Measurements from ENCODE around the gene LPP.

Gene LPP

DNA sequence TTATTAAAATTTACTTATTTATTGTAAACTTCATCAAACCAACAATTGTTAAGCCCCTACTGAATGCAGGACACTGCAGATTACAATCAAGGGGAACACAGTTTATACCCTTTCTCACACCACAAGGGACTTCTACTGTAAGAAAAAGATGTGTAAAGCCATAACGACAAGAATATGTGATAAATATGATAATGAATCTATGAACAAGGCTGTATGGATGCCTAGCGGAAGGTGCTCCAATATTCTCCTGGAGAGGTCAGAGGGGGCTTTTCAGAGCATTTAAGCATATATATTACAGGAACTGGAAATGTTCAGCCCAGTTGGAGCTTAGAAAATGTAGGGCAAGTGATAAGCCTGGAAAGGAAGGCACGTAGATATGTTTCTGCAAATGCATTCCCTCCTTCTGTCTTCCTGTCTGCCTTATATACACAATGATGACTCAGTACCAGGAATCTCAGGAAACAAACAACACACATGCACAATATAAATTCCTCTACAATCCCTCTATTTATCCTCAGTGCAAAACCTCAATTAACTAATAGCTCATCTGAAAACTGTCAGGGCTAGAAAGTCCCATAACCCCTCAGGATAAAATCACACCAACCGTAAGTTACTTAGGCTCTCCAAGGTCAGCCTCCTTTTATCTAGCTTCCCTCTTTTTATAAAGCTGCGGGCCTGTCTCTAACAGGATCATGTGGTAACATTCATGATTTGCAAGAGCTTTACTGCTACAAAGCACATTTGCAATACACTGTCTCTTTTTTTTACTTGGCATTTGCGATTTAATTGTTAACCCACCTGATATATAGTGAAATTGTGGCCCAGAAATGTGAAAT lies 393.1 kb downstream of the LPP start:
- Histone ChIP-seq H3K4me3 (ENCODE audit: severe bottlenecking) (no peak overlapping the region), H3K36me3 (ENCODE audit: low read depth) (no peaks in the 10 kb centered on the region), H3K27ac (ENCODE audit: poor library complexity, severe bottlenecking) (peak overlapping the region; percentile 54), H3K9me3 (ENCODE audit: severe bottlenecking) (no peaks in the 10 kb centered on the region), H3K27me3 (ENCODE audit: insufficient read depth, poor library complexity, severe bottlenecking) (no peaks in the 10 kb centered on the region), H3K4me1 (ENCODE audit: insufficient read depth, poor library complexity, severe bottlenecking) (peaks cover 13% of the 10 kb centered on the region)
- peak; percentile 94 for ATAC-seq (ENCODE audit: low read depth)
- TF ChIP-seq, protein P1, sequence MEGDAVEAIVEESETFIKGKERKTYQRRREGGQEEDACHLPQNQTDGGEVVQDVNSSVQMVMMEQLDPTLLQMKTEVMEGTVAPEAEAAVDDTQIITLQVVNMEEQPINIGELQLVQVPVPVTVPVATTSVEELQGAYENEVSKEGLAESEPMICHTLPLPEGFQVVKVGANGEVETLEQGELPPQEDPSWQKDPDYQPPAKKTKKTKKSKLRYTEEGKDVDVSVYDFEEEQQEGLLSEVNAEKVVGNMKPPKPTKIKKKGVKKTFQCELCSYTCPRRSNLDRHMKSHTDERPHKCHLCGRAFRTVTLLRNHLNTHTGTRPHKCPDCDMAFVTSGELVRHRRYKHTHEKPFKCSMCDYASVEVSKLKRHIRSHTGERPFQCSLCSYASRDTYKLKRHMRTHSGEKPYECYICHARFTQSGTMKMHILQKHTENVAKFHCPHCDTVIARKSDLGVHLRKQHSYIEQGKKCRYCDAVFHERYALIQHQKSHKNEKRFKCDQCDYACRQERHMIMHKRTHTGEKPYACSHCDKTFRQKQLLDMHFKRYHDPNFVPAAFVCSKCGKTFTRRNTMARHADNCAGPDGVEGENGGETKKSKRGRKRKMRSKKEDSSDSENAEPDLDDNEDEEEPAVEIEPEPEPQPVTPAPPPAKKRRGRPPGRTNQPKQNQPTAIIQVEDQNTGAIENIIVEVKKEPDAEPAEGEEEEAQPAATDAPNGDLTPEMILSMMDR (IDR thresholded peaks at IDR 0.05; ENCODE audit: poor library complexity, severe bottlenecking): no peak
- DNase-seq (ENCODE audit: low spot score): no peak

DNA sequence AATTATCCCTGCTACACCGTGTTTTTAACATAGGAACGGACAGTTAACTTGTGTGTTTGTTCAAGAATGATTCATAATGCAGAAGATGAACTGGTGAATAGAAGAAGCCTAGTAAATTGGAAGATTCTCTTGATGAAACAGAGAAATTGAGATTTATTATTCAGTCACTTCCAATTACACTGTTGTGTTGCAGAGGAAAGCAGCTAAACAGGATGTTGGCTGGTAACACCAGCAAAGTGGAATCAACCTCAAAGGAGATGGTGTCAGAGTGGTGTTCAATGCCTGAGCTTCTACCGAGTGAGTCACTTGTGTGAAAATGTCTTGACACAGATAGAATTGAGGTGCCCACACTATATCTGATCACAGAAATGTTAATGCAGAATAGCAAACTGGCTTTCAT lies 399.6 kb downstream of the LPP start:
- H3K27ac ChIP-seq (ENCODE audit: poor library complexity, severe bottlenecking): no peak overlapping the region
- H3K27me3 ChIP-seq (ENCODE audit: insufficient read depth, poor library complexity, severe bottlenecking): no peaks in the 10 kb centered on the region

DNA sequence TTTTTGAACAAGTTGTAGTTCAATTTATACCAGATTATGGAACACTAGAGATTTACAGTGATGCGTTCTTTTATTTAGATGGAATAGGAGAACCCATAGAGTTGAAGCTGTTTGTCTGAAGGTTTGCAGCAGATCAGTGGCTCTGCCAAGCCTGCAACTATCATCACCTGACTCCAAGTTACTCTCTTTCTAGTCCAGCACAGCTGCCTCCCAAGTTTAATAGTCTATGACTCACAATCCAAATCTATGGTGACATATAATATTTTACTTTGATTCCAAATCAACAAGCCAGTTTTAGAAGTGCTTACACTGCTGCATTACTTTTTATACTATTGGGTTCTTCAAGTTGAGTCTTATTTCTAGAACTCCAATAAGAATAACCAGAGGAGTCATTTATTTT lies 400.4 kb downstream of the LPP start:
- Histone ChIP-seq H3K9me3 (ENCODE audit: severe bottlenecking) (no peaks in the 10 kb centered on the region), H3K27me3 (ENCODE audit: insufficient read depth, poor library complexity, severe bottlenecking) (no peaks in the 10 kb centered on the region), H3K27ac (ENCODE audit: poor library complexity, severe bottlenecking) (no peak overlapping the region), H3K4me3 (ENCODE audit: severe bottlenecking) (no peak overlapping the region), H3K36me3 (ENCODE audit: low read depth) (no peaks in the 10 kb centered on the region), H3K4me1 (ENCODE audit: insufficient read depth, poor library complexity, severe bottlenecking) (peaks cover 4% of the 10 kb centered on the region)
- TF ChIP-seq, protein P1 (IDR thresholded peaks at IDR 0.05; ENCODE audit: poor library complexity, severe bottlenecking): no peak
- DNase-seq (ENCODE audit: low spot score) (no peak), ATAC-seq (ENCODE audit: low read depth) (no peak)

More for the DNA sequence above, 399.6 kb downstream of the LPP start:
- Histone ChIP-seq H3K4me3 (ENCODE audit: severe bottlenecking) (no peak overlapping the region), H3K36me3 (ENCODE audit: low read depth) (no peaks in the 10 kb centered on the region), H3K4me1 (ENCODE audit: insufficient read depth, poor library complexity, severe bottlenecking) (peaks cover 1% of the 10 kb centered on the region), H3K9me3 (ENCODE audit: severe bottlenecking) (no peaks in the 10 kb centered on the region)
- TF ChIP-seq, protein P1 (IDR thresholded peaks at IDR 0.05; ENCODE audit: poor library complexity, severe bottlenecking): no peak
- DNase-seq (ENCODE audit: low spot score) (no peak), ATAC-seq (ENCODE audit: low read depth) (no peak)

DNA sequence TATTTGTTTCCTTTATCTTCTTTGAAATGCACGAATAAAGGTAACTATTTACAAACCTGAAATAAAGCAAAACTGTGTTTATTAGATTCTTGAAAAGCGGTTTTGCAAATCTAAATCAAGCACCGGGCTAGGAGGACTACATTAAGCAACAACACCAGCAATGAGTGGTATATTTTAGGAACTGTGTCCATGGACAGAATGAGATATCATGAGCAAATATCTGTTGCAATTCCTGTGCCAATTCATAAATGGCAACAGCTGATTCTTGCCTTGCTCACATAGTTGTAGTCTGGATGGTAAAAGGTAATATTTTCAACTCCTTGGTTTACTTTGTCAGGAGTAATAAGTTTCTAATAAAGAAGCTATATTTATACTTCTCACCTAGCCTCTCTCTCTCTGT lies 403.3 kb downstream of the LPP start:
- Histone ChIP-seq H3K9me3 (ENCODE audit: severe bottlenecking) (no peaks in the 10 kb centered on the region), H3K36me3 (ENCODE audit: low read depth) (no peaks in the 10 kb centered on the region), H3K27ac (ENCODE audit: poor library complexity, severe bottlenecking) (no peak overlapping the region), H3K4me3 (ENCODE audit: severe bottlenecking) (no peak overlapping the region), H3K4me1 (ENCODE audit: insufficient read depth, poor library complexity, severe bottlenecking) (peaks cover 4% of the 10 kb centered on the region), H3K27me3 (ENCODE audit: insufficient read depth, poor library complexity, severe bottlenecking) (no peaks in the 10 kb centered on the region)
- TF ChIP-seq, protein P1 (IDR thresholded peaks at IDR 0.05; ENCODE audit: poor library complexity, severe bottlenecking): no peak
- DNase-seq (ENCODE audit: low spot score) (no peak), ATAC-seq (ENCODE audit: low read depth) (no peak)
